Left forelimb (tissue), 1 donor: Measurements from ENCODE around the gene SHC3.

ENCODE experiments used
- DNase-seq: peaks from one replicate; pipeline ENCODE4 v3.0.0-alpha.2; 2018; ENCODE audit warnings: low spot score

SHC3 gene

DNA sequence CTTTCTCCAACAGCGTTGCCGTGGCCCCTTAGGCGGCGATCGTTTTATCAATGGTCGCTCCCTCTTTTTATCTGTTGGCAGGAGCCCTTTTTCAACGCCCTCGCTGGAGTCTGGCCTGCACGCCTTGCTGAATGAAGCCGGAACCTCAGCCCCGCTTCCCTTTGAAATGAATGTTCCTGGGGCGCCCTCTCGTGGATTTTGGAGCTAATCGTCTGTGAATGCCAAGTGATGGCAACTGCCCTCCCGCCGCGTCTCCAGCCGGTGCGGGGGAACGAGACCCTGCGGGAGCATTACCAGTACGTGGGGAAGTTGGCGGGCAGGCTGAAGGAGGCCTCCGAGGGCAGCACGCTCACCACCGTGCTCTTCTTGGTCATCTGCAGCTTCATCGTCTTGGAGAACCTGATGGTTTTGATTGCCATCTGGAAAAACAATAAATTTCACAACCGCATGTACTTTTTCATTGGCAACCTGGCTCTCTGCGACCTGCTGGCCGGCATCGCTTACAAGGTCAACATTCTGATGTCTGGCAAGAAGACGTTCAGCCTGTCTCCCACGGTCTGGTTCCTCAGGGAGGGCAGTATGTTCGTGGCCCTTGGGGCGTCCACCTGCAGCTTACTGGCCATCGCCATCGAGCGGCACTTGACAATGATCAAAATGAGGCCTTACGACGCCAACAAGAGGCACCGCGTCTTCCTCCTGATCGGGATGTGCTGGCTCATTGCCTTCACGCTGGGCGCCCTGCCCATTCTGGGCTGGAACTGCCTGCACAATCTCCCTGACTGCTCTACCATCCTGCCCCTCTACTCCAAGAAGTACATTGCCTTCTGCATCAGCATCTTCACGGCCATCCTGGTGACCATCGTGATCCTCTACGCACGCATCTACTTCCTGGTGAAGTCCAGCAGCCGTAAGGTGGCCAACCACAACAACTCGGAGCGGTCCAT lies 177.4 kb downstream of the SHC3 start:
- peak; percentile 90 for DNase-seq

DNA sequence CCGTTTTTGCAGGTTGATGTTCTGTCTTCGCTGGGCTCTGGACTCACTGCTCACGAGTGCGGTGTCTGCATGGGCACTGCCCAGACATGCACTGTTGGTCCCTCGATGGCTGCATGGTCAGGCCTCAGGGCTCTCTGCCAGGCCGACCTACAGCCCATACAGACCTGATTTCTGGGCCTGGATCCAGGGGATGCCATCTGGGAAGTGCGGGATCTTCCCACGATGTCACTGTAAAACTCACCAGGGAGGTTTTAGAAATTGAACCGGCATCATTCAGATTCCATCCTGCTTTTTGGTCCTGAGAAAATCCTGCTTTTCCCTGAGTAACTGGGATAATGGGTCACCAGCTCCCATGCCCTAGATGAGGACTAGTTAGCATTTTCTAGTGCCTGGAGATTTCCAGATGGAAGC lies 178.2 kb downstream of the SHC3 start:
- no peak for DNase-seq

DNA sequence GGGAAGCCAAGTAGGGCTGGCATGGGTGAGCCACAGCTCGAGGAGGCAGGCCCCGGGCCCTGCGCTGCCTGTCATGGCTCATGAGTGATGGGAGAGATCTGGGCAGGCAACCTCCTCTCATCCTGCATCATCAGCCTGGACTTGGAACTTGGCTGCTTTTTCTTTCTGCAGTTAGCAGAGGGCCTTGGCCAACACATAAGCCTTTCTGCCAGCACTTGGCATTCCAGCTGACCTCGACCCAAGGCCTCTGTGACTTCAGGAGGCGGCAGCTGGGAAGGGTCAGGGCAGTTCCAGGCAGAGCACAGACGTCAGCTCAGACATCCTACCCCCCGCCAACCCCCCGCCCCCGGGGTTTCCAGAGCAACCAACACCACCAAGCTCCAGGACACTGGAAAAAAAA lies 179.7 kb downstream of the SHC3 start:
- no peak for DNase-seq

DNA sequence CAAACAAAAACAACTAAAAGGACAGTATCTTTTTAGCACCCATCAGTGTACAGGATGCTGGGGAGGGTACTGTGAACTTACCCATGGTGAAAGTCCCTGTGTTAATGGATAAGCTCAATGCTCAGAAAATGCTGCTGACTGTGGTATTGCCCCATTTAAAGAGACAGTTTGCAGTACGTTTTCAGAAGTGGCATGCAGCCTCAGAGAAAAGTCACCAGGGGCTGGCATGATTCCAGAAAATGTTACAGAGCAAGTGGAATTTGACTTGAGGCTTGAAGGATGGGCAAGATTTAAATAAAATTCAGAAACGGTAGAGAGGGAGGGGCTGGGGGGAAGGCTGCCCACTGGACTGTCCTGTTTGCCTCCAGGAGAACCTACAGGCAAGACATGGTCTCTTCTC lies 180.1 kb downstream of the SHC3 start:
- no peak for DNase-seq

DNA sequence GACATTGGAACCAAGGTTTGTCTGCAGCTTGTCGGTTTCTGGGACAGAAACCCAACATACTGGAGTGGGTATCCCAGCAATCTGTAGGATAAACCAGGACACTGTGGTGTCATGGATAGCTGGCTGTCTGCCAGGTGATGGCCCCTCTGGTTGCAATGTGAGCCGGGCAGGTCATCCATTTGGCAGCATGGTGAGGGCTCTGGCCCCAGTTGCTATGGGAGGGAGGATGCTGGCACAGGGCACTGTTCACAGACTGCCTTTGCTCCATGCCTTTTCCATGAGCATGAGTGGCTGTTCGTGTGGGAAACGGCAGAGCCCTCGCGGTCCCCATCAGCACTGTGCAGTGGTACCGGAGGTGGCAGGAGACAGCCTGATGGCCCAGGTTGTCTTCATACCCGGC lies 181.0 kb downstream of the SHC3 start:
- DNase-seq, result no peak

DNA sequence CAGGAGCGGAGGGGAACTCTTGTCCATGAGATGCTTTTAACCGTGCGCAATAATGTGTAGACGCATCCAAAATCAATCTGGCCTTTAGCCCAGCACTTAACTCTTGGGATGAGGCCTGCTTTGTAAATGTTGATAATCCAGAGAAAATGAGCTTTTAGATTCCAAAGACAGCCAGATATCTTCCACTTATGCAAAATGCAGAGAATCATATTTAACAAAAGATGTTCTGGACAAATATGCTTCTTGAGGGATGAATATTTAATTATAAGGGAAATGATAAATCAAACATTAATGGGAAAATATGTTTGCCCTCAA lies 181.7 kb downstream of the SHC3 start:
- DNase-seq, result no peak

DNA sequence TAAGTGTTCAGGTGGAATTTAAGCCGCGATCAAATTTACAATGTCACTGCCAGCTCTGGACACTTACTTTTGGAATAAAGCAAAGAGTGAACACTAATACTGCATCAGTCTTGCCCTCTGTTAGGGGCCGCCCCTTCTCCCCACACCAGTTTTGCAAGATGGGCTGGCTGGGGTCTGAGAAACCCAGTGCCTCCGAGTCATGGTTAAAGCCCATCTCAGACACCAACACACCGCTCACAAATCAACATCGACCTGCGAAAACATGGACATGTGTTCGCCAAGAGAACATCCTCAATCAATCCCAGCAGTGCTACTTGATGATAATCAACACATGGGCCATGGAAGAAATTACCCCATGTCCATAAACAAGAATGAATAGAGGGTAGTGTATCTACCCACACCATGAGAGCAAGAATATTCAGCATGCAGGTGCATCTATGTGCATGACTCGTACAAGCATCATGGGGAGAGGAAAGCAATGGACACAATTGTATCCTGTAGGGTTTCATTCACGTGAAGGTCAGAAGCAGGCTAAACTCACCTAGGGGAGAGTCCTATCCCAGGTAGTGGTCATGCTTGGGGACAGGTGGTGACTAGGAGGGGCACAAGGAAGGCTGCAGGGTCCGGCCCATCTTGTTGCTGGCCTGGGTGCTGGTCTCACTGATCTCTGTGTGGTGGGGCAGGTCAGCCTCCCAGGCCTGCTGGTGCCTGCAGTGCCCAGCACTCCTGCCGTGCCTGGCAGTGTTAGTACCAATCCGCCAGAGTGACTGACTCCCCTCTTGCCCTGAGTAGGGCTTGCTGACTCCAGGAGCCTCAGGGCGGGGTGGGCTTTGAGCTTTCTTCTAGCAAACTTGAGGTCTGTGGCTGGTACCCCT lies 182.3 kb downstream of the SHC3 start:
- DNase-seq, result no peak

DNA sequence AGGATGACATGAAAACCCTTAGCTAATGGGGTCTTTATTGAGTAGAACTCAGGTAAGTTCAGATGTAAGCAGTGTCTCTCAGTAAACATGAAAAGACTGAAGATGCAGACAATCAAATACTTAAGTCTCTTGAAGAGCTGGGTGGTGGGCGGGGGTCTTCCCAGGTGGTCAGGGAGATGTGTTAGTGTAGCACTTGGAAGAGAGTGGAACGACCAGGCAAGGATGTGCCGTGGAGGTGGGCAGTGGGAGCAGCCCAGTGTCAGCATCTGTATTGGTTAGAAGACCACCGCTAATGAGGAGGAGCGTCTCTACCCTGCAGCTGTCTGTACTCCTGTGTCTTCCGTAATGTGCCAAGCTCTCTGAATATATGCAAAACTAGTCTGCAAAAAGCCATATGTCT lies 183.0 kb downstream of the SHC3 start:
- DNase-seq, result no peak

DNA sequence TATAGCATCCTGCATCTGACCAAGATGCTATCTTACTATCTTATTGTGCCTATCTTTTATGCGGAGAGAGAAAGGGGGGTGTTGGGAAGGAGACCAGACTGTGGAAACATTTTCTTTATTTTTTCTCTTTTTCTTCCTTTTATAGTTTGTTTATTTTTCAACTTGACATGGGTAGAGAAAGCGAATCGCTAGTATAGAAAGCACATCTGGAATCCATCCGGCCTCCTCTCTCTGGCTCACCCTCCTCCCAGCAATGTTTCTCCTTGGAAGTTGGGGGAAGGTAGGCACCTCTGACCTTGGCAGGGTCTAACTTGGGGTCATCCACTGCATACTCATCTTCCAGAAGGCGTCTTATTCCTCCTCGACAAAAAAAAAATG lies 183.4 kb downstream of the SHC3 start:
- no peak for DNase-seq

DNA sequence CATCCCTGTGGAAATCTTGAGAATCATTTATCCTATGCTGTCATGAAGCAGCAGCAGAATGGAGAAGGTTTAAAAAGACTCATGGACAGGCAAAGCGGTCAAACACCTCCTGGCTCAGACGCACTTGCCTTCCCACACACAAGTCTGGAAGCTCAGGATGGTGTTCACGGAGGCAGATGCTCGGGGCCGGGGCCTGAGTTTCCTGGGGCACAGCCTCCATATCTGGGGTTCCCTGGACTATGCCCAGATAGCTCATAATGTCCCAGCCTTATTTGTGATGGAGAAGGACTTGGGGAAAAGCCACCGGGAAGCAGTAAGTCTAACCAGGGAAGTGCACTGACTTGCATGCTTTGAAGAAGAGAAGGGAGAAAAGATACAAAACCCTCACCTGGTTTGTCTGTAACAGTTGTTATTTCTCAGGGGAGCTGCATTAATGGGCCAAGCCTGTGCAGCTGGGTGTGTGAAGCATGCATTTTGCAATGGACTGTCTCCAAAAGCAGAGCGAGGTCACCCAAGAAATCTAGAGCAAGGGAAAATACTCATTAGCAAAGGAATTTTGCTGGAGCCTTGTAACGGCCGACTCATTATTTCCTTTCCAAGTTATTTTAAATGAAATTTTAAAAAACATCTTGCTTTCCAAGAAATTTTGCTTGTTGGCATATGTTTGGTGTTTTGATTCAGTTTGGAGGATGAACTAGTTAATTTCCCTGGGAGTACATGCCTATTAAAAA lies 184.0 kb downstream of the SHC3 start:
- no peak for DNase-seq

DNA sequence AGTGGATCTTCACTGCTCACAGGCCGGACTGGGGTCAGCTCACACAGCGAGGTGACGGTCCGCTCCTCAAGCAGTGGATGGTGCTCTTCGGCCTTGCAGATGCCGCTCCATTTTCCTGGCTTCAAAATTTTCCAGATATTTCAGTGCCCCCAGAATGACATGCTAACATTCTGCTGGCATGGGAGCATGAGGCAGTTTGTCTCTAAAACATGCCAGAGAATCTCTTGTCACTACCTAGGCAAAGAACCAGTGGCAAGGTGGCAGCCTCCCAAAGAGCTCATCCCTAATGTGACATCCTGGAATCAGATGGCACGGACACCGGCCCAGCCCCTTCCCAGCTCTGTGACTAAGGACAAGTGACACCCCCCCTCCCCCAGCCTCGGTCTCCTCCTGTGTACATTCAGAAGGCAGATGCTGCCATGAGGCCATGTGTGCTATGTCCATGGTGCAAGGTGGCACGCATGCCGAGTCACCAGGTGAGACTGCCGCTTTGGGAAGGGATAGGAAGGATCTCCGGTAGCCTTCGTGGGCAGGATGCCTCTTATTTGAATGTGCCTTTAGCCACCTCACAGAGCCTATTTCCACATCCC lies 184.7 kb downstream of the SHC3 start:
- DNase-seq, result no peak

DNA sequence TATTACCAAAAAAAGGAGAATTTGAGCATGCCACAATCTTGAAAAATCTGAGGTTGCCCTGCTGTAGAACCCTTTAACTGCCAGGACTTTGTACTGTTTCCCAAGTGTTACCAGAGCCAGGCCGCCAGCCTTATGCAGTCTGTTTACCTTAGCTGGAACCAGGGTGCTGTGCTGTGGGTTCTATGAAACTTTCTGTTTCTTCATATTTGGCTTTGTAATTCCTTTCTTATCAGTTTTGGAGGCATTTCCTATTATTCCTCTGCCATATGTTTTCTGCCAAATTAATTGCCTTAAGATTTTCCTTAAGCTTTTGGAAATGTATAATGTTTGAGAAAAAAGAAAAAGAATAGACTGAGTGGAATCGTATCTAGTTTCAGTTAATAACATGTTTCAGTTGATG lies 185.3 kb downstream of the SHC3 start:
- no peak for DNase-seq

DNA sequence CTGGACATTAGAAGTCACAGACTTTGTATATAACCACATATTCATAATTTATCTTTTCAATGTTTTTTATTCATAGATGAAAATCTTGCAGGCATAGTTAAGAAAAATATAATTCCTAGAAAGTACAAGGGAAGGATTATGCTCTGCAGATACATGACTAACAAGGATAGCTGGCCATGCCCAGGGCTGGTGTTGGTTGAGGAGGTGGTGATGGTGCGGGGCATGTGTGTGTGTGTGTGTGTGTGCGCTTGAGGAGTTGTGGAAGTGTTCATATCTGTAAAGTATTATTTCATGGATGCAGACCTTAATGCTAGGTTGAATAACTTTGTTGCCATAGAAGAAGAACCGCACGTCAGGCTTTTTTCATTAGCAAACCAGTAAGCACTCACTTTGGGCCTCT lies 186.1 kb downstream of the SHC3 start:
- no peak for DNase-seq

DNA sequence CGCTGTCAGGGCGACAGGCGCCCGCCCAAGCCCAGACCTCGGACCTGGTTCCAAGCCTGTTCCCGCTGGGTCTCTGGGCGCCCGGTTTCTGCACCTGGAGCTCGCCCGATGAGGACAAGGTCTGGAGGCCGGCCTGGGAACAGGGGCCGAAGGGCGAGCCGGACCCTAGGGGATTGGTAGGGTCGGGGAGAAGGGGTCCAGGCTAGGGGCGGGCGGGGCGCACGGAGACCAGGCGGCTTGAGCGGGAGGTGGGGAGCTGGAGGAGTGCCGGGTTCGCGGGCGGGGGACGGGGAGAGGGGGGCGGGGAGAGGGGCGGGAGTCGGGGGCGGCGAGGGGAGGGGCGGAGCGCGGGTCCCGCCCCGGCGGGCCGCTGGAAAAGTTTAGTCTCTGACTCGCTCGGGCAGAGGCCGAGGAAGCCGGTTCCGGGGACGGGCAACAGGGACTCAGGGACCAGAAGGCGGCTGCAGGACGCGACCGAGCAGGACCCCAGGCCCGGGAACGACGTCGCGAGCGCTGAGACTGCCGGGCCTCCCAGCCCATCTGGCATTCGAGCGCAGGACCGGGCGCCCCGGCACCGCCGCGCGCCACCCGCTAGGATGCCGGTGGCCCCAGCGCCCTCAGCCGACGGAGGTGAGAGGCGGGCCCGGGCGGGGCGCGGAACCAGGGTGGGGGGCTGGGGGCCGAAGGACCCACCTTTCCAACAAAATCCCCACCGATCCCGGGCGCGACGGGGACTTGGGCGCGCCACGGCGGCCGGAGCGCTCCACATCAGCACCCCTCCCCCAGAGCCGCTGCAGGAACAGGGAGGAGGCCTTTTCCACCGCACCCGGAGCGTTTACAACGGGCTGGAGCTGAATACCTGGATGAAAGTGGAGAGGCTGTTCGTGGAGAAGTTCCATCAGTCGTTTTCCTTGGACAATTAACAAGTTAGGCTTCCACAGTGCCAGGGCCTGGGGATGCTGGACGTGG lies 187.3 kb downstream of the SHC3 start, which contains the start of gene S1PR3:
TSS of gene S1PR3 (plus strand) at position 403 of the 969 bp plus-strand sequence. CDS start 9,733 bp downstream, outside the sequence.
- DNase-seq, result peak; percentile 89

DNA sequence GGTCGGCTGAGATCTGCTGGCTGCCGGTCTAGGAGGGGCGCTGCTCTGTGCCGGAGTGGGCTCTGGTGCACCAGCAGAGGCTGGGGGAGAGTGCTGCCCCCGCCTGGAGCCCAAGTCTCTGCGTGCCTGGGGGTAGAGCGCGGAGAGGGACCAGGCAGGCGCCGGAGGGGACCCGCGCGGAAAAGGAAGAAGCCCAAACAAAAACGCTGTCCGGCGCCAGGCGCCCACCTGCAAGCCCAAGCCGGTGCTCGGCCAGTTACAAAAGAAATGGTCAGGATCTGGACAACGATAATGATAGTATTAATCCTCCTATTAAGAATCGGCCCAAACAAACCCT lies 187.9 kb downstream of the SHC3 start:
- DNase-seq, result no peak

DNA sequence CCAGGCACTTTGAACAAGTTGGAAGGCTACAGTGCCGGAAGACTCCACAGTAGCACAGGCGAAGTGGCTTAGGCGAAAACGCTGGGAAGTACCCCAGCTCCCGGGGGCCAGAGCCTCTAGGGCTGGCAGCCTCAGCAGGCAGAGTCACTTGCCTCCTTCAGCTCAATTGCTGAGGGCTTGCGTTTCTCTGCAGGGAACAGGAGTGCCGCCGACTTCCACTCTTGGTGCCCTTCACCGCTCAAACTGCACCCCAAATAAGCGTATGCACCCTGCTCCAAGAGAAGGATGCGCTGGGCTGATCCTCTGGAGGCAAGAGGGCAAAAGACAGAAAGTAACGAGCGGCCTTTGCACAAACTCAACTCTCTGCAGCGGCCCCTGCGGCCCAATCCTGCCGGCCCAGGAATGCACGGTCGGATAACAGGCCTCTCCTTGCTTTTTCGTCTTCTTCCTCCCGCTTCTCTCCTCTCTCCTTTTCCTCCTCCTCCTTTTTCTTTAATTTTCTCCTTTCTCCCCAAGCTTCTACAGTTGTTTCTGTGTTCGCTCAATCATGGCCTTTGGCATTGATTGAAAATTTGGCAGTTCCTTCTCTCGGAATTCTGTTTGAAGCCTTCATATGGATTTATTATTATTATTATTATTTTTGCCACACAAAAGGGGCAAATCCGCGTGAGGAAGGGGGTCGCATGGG lies 188.4 kb downstream of the SHC3 start:
- no peak for DNase-seq

DNA sequence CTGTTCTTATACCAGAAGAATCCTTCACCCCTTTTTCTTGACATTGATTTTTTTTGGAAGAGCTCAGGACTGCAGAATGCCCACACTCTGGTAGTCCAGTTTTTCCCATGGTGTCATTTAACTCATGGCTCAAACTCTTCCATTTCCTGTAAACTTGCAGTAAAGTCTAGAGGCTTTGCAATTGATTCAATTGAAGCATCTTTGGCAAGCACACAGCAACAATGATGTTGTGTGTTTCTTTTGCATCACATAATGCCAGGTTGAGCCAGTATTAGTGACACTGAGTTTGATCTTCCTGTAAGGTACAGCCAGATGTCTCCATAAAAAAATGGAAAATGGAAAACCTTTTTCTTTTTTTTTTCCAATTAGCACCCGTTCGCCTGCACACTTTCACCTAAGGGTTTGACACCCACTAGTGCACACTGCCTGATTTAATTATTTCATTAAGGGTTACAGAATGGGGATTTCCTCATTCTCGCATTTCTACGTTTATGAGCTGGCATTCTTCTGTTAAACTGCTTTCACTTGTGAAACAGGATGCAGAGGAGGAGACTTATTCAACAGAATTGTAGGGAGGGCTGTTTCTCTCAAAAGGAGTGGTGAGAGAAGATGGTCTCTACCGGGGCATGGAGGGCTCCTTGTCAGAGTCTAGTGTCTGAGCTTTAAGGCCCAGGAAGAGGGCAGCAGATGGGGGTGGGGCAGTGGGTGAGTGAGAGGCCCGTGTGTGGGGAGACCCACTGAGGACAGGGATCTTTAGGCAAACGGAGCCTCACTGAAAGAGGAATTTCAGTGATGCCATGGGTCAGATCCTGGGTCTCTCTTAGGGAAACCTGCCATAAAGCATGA lies 189.6 kb downstream of the SHC3 start:
- DNase-seq, result no peak

DNA sequence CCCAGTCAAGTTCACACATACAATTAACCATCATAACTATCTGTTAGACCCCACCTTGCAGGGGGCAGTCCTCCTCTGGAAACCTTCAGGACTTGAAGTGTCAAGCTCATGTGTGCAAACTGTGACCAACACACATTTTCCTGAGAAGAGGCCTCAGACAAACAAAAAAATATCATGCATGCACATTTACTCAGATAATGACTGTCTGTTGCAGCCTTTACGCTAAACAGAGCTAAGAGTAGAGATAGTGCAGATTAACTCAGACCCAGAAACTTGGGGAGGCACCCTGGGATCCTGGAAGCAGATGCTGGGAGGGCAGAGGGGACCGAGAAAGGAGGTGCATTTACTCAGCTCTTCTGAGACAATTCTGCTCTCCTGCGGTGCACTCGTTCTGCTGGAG lies 191.0 kb downstream of the SHC3 start:
- DNase-seq, result no peak

DNA sequence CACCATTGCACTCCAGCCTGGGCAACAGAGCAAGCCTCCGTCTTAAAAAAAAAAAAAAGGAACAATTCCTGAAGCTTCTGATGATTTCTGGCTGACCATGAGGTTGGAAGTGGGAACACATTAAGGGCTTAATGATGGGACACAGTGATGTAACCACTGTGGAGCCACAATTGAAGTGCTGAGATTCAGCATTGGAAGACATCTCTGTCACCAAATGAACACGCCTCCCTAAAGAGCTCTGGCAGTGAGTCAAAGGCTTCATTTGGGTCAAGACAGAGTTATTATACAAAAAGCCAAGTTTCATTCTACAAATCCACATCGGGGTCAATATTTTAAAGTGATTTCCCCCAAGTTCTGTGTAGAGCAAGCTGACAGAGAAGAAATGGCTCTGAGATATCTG lies 191.8 kb downstream of the SHC3 start:
- DNase-seq, result no peak
